Coronary artery (tissue), 2 donors: ENCODE results near the gene KRTAP10-3.
"Not testable (repeated sequence)": the region's sequence is repeated elsewhere in the genome, so short reads cannot be mapped to it uniquely, and the experiment has no call there.

Experiments
- DNase-seq: peaks from one replicate; pipeline ENCODE4 v3.0.0-alpha.2; 2017; ENCODE audit warnings: low spot score
- H3K27ac ChIP-seq, 2 donors: fragments of 200-600 bp; sonication (generic); one replicate each; pipeline ENCODE4 v1.5.1; 2016 to 2019
- H3K4me3 ChIP-seq: fragments of 200-600 bp; sonication (generic); 2 replicates; pipeline ENCODE4 v1.5.1; 2016; ENCODE audit warnings: mild to moderate bottlenecking, moderate library complexity
- CTCF ChIP-seq: fragments of 200-600 bp; sonication (generic); IDR thresholded peaks from one replicate; pipeline ENCODE4 v1.5.1; 2019; ENCODE audit warnings: antibody characterized with exemption

Gene KRTAP10-3

GRCh38 chr21:44583800-44584147 lies 25.2 kb upstream of the KRTAP10-3 start:
- DNase-seq: no peak
- Histone ChIP-seq H3K4me3 (no peak overlapping the region), H3K27ac (no peak overlapping the region)
- TF ChIP-seq CTCF: no peak

- no peak overlapping the region for H3K27ac ChIP-seq
- no peak for DNase-seq
- no peak for TF ChIP-seq CTCF
- H3K4me3 ChIP-seq: no peak overlapping the region
Measured at GRCh38 chr21:44583089-44583799, 24.6 kb upstream of the KRTAP10-3 start.

GRCh38 chr21:44582055-44582454 lies 23.5 kb upstream of the KRTAP10-3 start:
- no peak overlapping the region for H3K4me3 ChIP-seq
- H3K27ac ChIP-seq: no peak overlapping the region
- DNase-seq: no peak
- TF ChIP-seq CTCF: no peak

- no peak for TF ChIP-seq CTCF
- no peak for DNase-seq
- H3K4me3 ChIP-seq: no peak overlapping the region
- H3K27ac ChIP-seq: no peak overlapping the region
Measured at GRCh38 chr21:44581158-44581557, 22.6 kb upstream of the KRTAP10-3 start.

- H3K4me3 ChIP-seq, DNase-seq, H3K27ac ChIP-seq: not testable (repeated sequence)
Measured at GRCh38 chr21:44580231-44580821, 21.7 kb upstream of the KRTAP10-3 start, which contains the start of gene KRTAP10-5. KRTAP10-5 (minus strand) TSS chr21:44580604; CDS start chr21:44580578, 26 bp downstream.

- no peak for TF ChIP-seq CTCF
- no peak for DNase-seq
- no peak overlapping the region for H3K4me3 ChIP-seq
Measured at GRCh38 chr21:44579833-44580144, 21.2 kb upstream of the KRTAP10-3 start.

GRCh38 chr21:44579056-44579832 lies 20.6 kb upstream of the KRTAP10-3 start:
- Histone ChIP-seq H3K27ac (no peak overlapping the region), H3K4me3 (no peak overlapping the region)
- no peak for DNase-seq
- no peak for TF ChIP-seq CTCF

More at GRCh38 chr21:44579833-44580144, 21.2 kb upstream of the KRTAP10-3 start:
- H3K27ac ChIP-seq: no peak overlapping the region
